ENCODE results near the gene DAG1.
A peak's percentile ranks its signal among the peaks of the same experiment; 100 is the strongest.

Gene DAG1

DNA sequence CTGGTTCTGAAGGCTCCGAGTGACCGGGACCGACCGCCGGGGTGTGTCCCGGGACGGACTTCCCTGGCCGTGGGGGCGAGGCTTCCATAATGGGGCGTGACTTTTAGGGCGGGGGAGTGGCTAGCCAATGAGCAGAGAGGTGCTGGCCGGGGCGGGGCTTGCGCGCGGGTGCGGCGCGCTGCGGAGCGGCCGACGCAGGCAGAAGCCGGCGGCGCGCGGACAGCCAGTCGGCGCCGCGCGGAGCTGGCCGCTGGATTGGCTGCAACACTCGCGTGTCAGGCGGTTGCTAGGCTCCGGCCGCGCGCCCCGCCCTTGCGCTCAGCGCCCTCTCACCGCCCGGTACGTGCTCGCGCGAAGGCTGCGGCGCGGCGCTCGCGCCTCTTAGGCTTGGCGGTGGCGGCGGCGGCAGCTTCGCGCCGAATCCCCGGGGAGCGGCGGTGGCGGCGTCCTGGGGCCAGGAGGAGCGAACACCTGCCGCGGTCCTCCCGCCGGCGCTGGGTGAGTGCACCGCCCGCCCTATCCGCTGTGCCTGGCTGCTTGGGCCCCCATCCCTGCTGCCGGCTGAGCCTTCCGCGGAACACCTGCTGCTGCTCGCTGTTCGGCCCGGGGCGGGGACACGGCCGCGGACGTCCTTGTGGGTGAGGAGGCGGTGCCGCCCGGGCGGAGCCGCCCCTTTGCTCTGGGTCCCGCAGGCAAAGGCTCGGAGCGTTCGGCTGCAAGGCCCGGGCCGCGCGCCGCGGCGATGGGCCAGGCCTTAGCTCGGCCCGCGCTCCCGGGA is at the start of gene DAG1:
Gene DAG1, plus strand, starts transcription at position 332 of the 778 bp plus-strand sequence. CDS start 40,268 bp downstream, outside the sequence.
- peak; percentile 97 for DNase-seq (ENCODE audit: low spot score)

DNA sequence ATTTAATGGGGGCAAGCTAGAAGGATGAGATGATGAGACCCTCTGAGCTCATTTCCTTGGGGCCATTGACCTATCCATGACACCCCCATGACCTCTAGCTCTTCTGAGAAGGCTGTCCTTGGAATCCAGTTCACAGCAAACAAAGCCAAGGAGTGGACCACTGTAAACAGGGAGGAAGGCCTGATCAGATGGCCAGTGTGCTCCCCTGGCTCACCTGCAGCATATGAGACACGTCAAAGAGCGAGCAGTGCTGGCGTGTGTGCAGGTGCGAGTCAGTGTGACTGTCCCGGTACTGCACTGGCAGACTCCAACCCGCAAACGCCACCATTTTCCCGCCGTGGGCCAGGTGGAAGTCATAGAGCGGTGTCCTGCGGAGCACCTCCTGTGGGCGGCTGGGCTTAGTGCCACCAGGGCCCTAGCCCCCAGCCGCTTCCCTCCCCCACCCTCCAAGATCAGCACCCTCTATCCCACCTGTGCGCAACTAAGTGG is 48.1 kb upstream of the DAG1 start:
- DNase-seq (ENCODE audit: low spot score) = no peak

DNA sequence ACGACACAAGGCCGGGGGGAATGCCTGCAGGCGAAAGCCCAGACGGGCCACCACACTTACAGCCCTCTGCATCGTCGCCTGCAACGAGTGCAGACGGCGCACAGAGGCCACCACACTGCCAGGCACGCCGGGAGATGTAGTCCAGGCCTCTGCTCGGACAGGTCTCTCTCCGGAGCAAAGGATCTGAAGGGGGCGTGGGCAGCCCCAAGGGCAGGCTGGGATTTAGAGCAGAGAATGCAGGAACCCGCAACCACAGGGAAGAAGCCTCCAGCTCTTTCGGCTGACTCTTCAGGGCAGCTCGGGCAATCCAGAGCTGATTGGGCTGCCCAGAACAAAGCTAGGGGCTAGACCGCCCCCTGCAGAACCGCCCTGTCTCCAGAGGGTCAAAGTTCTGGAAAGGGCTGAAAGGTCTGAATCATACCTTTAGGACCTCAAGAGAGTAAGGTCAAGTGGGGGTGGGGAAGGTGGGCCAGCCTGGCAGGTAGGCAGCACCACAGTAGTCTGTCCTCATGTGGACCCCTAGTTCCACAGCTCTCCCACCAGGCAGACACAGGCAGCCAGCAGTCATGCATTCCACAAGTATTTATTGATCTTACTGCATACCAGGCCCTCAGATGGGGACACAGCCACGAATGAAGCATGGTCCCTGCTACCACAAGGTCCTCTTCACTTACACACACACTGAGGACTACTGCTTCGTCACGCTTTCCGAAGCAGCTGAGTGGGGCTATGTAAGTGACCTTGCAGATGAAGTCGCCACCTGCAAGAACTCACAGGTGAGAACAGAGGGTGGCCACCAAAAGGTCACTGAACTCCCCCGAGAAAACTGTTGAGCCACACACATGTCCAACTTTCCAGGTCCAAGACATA is 47.5 kb upstream of the DAG1 start, which contains the start of gene AMT:
Gene AMT, minus strand, starts transcription at position 95 of the 870 bp plus-strand sequence. Its CDS starts 23 bp downstream, at position 72.
- DNase-seq (ENCODE audit: low spot score) = no peak

DNA sequence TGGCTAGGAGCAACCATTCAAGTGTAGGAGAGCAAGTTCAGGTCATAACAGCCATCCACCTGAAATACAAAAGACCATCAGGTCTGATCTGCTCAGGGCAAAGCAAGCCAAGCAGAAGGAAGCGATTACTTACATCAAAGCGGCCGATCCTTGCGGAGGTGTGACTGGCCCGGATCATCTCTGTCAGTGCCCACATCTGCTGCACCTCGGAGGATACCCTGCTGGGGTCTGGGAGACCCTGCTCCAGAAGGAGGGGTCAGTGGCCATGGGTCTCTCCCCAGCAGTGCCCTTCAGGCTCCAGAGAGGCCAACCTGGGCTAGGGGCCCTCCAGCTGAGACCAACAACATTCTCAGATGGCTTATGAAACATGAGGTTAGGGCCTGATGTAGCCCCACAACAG is 45.3 kb upstream of the DAG1 start:
- DNase-seq (ENCODE audit: low spot score) = no peak

- DNase-seq (ENCODE audit: low spot score) = no peak
Observed at GRCh38 chr3:49427586-49427985, 42.5 kb upstream of the DAG1 start.

GRCh38 chr3:49428752-49429080 is 41.4 kb upstream of the DAG1 start:
- DNase-seq (ENCODE audit: low spot score) = no peak

GRCh38 chr3:49434731-49435130 is 35.3 kb upstream of the DAG1 start:
- DNase-seq (ENCODE audit: low spot score) = no peak

GRCh38 chr3:49445391-49445790 is 24.7 kb upstream of the DAG1 start:
- no peak for DNase-seq (ENCODE audit: low spot score)

- DNase-seq (ENCODE audit: low spot score) = no peak
Observed at GRCh38 chr3:49453621-49454020, 16.4 kb upstream of the DAG1 start.

GRCh38 chr3:49454458-49454857 is 15.6 kb upstream of the DAG1 start:
- DNase-seq (ENCODE audit: low spot score) = no peak

DNA sequence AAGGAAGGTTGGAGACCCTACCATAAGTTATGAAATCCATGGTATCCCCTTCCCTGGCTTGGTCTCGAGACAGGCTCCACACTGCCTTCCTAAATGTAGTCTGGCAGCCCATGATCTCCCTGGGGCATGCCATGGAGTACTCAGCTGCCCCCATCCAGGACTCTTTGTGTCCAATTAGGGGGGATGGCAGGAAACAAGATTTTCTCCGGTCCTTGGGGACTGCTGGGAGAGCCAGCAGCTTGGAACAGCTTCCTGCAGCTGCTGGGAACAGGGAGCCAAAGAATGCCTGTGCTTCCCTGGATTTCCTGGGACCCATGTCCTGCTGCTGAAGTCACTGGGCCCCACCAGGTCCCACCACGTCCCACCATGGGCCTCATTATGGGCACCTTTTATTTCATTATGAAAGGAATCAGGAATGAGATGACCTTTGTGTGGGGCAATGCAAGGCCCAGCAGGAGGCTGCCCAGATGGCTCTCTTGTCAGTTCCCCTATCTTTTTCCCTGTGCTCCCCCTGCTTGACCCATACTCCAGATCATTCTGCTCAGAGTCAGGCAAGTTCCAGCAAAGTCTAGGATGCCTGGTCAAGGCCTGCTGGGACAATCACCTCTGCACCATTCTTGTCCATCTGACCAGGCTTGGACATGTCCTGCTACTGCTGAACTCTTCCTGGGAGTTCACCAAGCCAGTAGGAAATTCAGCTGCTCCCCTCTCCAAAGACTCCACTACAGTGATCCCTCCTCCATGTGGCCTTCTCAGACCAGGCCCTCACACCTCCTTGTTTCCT is 15.0 kb upstream of the DAG1 start:
- DNase-seq (ENCODE audit: low spot score) = no peak

GRCh38 chr3:49456466-49456865 is 13.6 kb upstream of the DAG1 start:
- DNase-seq (ENCODE audit: low spot score) = no peak

DNA sequence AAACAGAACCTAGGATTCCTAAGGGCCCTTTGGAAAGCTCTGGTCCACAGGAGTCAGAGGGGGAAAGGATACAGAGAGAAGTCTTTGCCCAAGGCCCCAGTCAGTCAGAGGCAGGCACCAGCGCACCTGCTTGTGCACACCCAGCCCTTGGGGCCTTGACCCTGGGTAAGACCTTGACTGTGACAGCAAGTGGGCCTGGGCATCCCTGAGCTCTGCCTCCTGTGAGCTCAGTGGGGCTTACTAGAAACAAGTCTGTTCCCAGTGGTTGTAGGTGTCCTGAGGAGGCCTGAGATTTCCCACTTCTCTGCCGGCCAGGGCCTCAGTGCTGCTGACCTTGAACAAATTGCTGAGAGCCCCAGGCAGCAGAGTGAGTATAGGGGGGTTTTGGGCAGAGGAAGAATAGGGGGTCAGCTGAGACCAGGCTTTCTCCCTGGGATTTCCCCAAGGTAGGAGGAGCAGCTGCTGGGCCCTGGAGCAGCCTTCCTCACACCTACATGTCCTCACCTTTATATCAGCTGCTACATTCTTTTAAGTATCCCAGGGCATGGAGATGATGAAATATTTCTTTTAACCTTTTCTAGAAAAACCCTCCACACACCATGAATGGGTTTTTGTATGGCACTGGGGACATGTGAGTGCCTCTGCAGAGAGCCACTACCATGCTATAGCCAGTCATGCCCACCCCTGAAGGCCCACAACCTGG is 9.7 kb upstream of the DAG1 start:
- no peak for DNase-seq (ENCODE audit: low spot score)

- no peak for DNase-seq (ENCODE audit: low spot score)
Observed at GRCh38 chr3:49460956-49461355, 9.1 kb upstream of the DAG1 start.

- no peak for DNase-seq (ENCODE audit: low spot score)
Observed at GRCh38 chr3:49461443-49462171, 8.5 kb upstream of the DAG1 start.

GRCh38 chr3:49462222-49462621 is 7.8 kb upstream of the DAG1 start:
- no peak for DNase-seq (ENCODE audit: low spot score)

- no peak for DNase-seq (ENCODE audit: low spot score)
Observed at GRCh38 chr3:49465270-49466034, 4.6 kb upstream of the DAG1 start.

- no peak for DNase-seq (ENCODE audit: low spot score)
Observed at GRCh38 chr3:49466085-49466484, 4.0 kb upstream of the DAG1 start.

DNA sequence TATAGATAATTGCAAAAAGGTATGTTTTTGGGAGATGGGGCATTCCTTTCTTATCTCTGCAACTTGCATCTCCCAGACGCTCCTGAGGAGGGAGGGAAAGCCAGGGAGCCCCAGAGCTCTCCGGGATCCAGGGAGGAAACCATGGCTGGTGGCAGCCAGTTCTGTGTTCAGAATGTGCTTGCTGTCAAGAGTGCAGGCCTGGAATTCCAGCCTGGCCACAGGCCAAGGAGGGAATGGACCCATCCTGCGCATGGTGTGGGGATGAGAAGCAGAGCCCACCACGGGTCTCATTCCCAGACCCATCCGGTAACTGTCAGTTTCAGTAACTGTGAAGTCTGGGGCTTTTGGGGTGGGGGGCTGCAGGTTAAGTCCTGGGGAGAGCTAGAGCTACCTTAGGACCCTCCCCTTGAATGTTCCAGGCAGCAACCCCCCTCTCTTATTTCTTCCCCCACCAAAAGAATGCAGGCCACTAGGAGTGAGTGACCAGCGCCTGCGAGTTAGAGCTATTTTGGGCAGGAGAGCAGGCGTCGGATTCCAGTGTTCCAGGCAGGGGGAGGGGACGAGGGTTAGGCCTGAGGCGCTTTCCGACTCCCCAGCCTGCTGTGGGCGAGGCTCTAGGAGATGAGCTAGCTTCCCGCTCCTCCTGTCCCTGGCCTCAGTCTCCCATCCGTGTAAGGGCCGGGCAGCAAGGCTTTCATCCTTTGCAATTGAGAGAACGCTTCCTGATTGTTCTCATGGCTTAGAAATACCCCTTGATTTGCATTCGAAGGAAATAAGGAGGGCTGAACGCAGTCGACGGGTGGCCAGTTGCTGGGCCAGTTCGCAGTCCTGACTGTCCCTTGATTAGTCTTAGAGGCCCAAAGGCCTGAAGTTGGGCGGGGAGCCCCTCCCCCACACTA is 781 bp upstream of the DAG1 start:
- no peak for DNase-seq (ENCODE audit: low spot score)
